Glutamatergic neuron (in vitro differentiated cells): ENCODE data around the gene WDR20. TPM values are rescaled to one million over a fixed set of nuclear protein-coding genes. Genes with fewer than 3 reads are reported as not detected.

Source experiments
- DNase-seq: peaks from one replicate; pipeline ENCODE4 v3.0.0; 2022
- H3K27ac Mint-ChIP-seq: one replicate; pipeline ENCODE4 v1.8.0; 2020; ENCODE audit warnings: mild to moderate bottlenecking, mixed read lengths, inconsistent platforms; ENCODE audit not compliant: unreplicated experiment
- H3K27me3 Mint-ChIP-seq: one replicate; pipeline ENCODE4 v1.8.0; 2020; ENCODE audit warnings: mild to moderate bottlenecking, moderate library complexity, mixed read lengths, inconsistent platforms; ENCODE audit not compliant: unreplicated experiment
- H3K36me3 Mint-ChIP-seq: one replicate; pipeline ENCODE4 v1.8.0; 2020; ENCODE audit warnings: mild to moderate bottlenecking, mixed read lengths, inconsistent platforms; ENCODE audit not compliant: unreplicated experiment
- H3K4me1 Mint-ChIP-seq: one replicate; pipeline ENCODE4 v1.8.0; 2020; ENCODE audit warnings: mild to moderate bottlenecking, low read depth, mixed read lengths, inconsistent platforms; ENCODE audit not compliant: unreplicated experiment
- H3K4me3 Mint-ChIP-seq: one replicate; pipeline ENCODE4 v1.8.0; 2020; ENCODE audit warnings: mild to moderate bottlenecking, mixed read lengths, inconsistent platforms; ENCODE audit not compliant: unreplicated experiment
- H3K9me3 Mint-ChIP-seq: one replicate; pipeline ENCODE4 v1.8.0; 2020; ENCODE audit warnings: mild to moderate bottlenecking, moderate library complexity, mixed read lengths, inconsistent platforms; ENCODE audit not compliant: unreplicated experiment
- CTCF ChIP-seq: fragments of 200-600 bp; sonication (generic); IDR thresholded peaks from one replicate; pipeline ENCODE4 v1.5.0; 2021; ENCODE audit not compliant: partially characterized antibody, unreplicated experiment
- total RNA-seq: library from RNA; stranded (reverse); fragmentation: NEBNext Ultra II Directional; extraction: Animal tissue kit (Norgen Biotek cat#: 25700); gene quantifications from one replicate; pipeline ENCODE4 v1.2.1, GENCODE V29; 2021; ENCODE audit not compliant: unreplicated experiment

WDR20 gene
- total RNA-seq, 1 donor from 2014 or later, result 38.1 TPM

- Mint-ChIP-seq H3K9me3 (peaks cover 4% of the 10 kb centered on the region), H3K4me3 (no peak overlapping the region), H3K27ac (no peak overlapping the region), H3K27me3 (peaks cover 3% of the 10 kb centered on the region), H3K4me1 (peaks cover 13% of the 10 kb centered on the region), H3K36me3 (no peaks in the 10 kb centered on the region)
- DNase-seq, result no peak
- no peak for TF ChIP-seq CTCF
Measured at GRCh38 chr14:102231476-102232347, 92.0 kb downstream of the WDR20 start.

- no peak for DNase-seq
- H3K4me1 Mint-ChIP-seq, result peaks cover 12% of the 10 kb centered on the region
- peaks cover 3% of the 10 kb centered on the region for H3K27me3 Mint-ChIP-seq
- TF ChIP-seq CTCF, result no peak
- no peak overlapping the region for H3K4me3 Mint-ChIP-seq
- H3K27ac Mint-ChIP-seq, result no peak overlapping the region
- H3K9me3 Mint-ChIP-seq, result peaks cover 4% of the 10 kb centered on the region
- no peaks in the 10 kb centered on the region for H3K36me3 Mint-ChIP-seq
Measured at GRCh38 chr14:102232348-102232625, 92.6 kb downstream of the WDR20 start.

- no peak for DNase-seq
- no peak for TF ChIP-seq CTCF
- Mint-ChIP-seq H3K9me3 (peaks cover 2% of the 10 kb centered on the region), H3K27ac (no peak overlapping the region), H3K4me3 (no peak overlapping the region), H3K36me3 (no peaks in the 10 kb centered on the region), H3K27me3 (peaks cover 3% of the 10 kb centered on the region), H3K4me1 (peaks cover 7% of the 10 kb centered on the region)
Measured at GRCh38 chr14:102233081-102233480, 93.4 kb downstream of the WDR20 start.

GRCh38 chr14:102234331-102235264 lies 94.9 kb downstream of the WDR20 start:
- H3K4me3 Mint-ChIP-seq, result no peak overlapping the region
- no peak overlapping the region for H3K27ac Mint-ChIP-seq
- no peak for DNase-seq
- peaks cover 2% of the 10 kb centered on the region for H3K9me3 Mint-ChIP-seq
- peaks cover 7% of the 10 kb centered on the region for H3K4me1 Mint-ChIP-seq
- H3K36me3 Mint-ChIP-seq, result no peaks in the 10 kb centered on the region
- peaks cover 3% of the 10 kb centered on the region for H3K27me3 Mint-ChIP-seq
- no peak for TF ChIP-seq CTCF
